Neural crest cell (in vitro differentiated cells): ENCODE results near the gene SCAND1. TPM values are rescaled to one million over a fixed set of nuclear protein-coding genes. Genes with fewer than 3 reads are reported as not detected.
"Not testable (repeated sequence)": the region's sequence is repeated elsewhere in the genome, so short reads cannot be mapped to it uniquely, and the experiment has no call there.

Experiments used
- DNase-seq: peaks from one replicate; pipeline ENCODE4 v3.0.0; 2021; ENCODE audit warnings: low read depth, mixed read lengths, low spot score
- H3K27ac Mint-ChIP-seq: one replicate; pipeline ENCODE4 v1.8.0; 2021; ENCODE audit warnings: mild to moderate bottlenecking, mixed read lengths; ENCODE audit not compliant: unreplicated experiment
- H3K27me3 Mint-ChIP-seq: 2 replicates; pipeline ENCODE4 v1.8.0; 2021; ENCODE audit warnings: low read depth, mild to moderate bottlenecking, mixed read lengths
- H3K36me3 Mint-ChIP-seq: 2 replicates; pipeline ENCODE4 v1.8.0; 2021; ENCODE audit warnings: low read depth, mild to moderate bottlenecking, mixed read lengths
- H3K4me1 Mint-ChIP-seq: 2 replicates; pipeline ENCODE4 v1.8.0; 2021; ENCODE audit warnings: mixed read lengths
- H3K4me3 Mint-ChIP-seq: one replicate; pipeline ENCODE4 v1.8.0; 2021; ENCODE audit warnings: mild to moderate bottlenecking, mixed read lengths
- H3K9me3 Mint-ChIP-seq: 2 replicates; pipeline ENCODE4 v1.8.0; 2021; ENCODE audit warnings: mixed read lengths
- total RNA-seq: library from RNA; stranded (reverse); gene quantifications from 2 replicates; pipeline ENCODE4 v1.2.1, GENCODE V29; 2021
- TF ChIP-seq, protein P1 (sequence below): fragments of 200-600 bp; sonication (generic); conservative IDR thresholded peaks from 2 replicates; pipeline ENCODE4 v1.5.0; 2021; ENCODE audit warnings: antibody characterized with exemption, mild to moderate bottlenecking

SCAND1 gene
- total RNA-seq, 1 donor from 2014 or later: 82.1 TPM

DNA sequence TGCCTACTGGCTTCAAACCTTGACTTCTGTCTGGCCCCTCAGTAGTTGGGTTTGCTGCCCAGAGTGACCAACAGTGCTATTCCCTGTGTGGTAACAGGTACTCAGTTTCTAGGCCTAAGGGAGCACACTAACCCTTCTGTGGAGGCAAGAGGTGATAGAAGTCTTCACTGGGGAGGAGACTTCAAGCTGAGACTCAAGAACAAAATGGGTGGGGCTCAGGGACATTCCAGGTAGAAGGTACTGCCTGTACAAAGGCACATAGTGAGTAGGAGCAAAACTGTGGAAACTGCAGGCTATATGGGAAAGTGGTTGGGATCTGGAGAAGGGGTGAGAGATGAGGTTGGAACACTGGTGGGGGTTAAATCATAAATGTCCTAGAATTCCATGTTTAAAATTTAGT, 2.3 kb upstream of the SCAND1 start:
- peaks cover 2% of the 10 kb centered on the region for H3K9me3 Mint-ChIP-seq
- H3K27ac Mint-ChIP-seq: no peak overlapping the region
- DNase-seq: no peak
- peak overlapping the region; percentile 62 for H3K4me3 Mint-ChIP-seq
- peaks cover 2% of the 10 kb centered on the region for H3K36me3 Mint-ChIP-seq
- peaks cover 21% of the 10 kb centered on the region for H3K4me1 Mint-ChIP-seq
- peaks cover 4% of the 10 kb centered on the region for H3K27me3 Mint-ChIP-seq
- TF ChIP-seq, protein P1, sequence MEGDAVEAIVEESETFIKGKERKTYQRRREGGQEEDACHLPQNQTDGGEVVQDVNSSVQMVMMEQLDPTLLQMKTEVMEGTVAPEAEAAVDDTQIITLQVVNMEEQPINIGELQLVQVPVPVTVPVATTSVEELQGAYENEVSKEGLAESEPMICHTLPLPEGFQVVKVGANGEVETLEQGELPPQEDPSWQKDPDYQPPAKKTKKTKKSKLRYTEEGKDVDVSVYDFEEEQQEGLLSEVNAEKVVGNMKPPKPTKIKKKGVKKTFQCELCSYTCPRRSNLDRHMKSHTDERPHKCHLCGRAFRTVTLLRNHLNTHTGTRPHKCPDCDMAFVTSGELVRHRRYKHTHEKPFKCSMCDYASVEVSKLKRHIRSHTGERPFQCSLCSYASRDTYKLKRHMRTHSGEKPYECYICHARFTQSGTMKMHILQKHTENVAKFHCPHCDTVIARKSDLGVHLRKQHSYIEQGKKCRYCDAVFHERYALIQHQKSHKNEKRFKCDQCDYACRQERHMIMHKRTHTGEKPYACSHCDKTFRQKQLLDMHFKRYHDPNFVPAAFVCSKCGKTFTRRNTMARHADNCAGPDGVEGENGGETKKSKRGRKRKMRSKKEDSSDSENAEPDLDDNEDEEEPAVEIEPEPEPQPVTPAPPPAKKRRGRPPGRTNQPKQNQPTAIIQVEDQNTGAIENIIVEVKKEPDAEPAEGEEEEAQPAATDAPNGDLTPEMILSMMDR: no peak

DNA sequence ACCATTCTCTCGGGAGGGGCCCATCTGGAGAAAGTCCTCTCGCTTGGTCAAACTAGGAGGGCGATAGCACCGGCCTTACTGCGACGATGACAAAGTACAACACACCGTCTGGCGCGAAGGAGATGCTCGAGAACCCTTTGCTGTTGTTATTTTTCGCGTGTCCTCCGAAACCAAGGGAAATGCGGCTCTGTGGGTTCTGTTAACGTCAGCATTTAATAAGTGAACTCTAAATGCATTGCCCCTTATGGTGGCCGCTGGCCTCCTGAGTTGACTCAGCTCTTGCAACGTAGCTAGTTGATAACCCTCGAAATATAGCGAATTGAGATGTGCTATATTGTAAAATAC, 577 bp upstream of the SCAND1 start:
- peak overlapping the region; percentile 100 for H3K27ac Mint-ChIP-seq
- DNase-seq: no peak
- TF ChIP-seq, protein P1: no peak
- peaks cover 3% of the 10 kb centered on the region for H3K36me3 Mint-ChIP-seq
- H3K4me1 Mint-ChIP-seq: peaks cover 21% of the 10 kb centered on the region
- H3K27me3 Mint-ChIP-seq: no peaks in the 10 kb centered on the region
- H3K4me3 Mint-ChIP-seq: peak overlapping the region; percentile 100
- peaks cover 2% of the 10 kb centered on the region for H3K9me3 Mint-ChIP-seq

DNA sequence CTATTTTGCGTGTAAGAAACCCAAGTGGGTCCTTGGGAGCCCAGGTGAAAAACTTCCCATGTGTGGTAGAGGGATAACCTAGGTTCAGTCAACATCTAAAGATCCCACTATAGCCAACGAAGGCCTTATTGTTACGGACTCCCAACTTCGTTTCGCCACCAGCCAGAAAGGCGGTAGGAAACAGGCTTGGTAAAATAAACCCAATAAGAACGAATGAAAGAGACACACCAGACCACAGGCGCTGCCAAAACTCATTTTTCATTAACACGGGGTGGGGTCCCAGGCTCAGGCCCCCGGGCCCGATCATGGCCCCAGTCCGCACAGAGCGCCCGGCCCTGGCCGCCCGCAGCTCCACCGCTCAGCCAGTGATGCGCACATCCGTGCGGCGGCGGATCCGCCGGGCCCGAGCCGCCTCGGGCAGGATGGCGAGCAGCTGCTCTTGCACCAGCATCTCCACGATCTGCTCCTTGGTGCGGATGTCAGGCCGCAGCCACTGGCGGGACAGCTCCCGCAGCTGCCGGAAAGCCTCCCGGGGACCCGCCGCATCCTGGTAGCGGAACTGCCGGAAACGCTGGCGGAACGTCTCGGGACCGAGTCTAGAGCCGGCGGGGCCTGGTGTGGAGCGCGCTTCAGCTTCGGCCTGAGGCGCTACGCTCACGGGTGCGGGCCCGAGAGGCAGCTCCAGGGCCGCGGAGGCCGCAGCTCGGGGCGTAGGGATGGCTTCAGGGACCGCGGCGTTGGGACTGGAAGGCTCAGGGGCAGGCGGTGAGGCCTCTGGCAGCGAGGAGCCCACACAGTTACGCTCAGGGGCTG, 709 bp downstream of the SCAND1 start:
- Mint-ChIP-seq H3K4me3 (peak overlapping the region; percentile 100), H3K9me3 (no peaks in the 10 kb centered on the region), H3K27ac (peak overlapping the region; percentile 99), H3K36me3 (peaks cover 5% of the 10 kb centered on the region), H3K4me1 (peaks cover 21% of the 10 kb centered on the region), H3K27me3 (no peaks in the 10 kb centered on the region)
- DNase-seq: peak; percentile 32
- TF ChIP-seq, protein P1: no peak

DNA sequence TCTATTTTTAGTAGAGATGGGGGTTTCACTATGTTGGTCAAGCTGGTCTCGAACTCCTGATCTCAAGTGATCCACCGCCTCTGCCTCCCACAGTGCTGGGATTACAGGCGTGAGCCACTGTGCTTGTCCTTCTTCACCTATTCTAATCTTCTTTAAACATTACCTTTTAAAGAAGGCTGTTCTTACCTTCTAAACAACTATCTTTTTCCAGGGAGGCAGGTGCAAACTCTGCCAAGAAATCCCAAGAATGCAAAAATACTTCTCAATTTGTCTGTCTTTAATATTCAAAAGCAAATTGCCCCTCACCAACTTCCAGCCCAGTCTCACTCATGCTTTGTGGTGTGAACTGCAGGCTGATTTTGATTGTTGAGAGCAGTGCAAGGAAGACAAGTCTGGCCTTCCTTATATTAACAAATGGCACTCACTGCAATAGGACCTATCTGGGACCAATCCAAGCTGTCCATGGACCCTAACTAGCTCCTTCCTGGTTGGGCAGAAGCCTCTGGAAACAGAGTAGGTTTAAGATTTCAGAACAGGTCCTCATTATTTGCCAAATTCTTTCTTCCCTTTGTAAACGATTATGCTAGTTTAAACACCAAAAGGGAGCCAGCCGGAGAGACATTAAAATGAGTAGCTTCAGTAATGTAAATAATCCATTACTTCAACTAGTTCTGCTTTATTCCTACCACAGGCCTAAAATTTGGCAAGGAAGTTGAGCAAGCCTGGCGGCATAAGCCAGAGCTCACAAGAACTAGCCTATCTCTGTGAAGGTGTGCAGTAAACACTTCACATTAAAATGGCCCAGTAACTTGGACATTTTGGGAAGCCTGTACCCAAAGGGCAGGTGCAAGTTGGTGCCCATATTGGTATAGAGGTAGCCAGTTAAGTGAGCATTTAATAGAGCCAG, 1.6 kb downstream of the SCAND1 start:
- peak overlapping the region; percentile 100 for H3K4me3 Mint-ChIP-seq

DNA sequence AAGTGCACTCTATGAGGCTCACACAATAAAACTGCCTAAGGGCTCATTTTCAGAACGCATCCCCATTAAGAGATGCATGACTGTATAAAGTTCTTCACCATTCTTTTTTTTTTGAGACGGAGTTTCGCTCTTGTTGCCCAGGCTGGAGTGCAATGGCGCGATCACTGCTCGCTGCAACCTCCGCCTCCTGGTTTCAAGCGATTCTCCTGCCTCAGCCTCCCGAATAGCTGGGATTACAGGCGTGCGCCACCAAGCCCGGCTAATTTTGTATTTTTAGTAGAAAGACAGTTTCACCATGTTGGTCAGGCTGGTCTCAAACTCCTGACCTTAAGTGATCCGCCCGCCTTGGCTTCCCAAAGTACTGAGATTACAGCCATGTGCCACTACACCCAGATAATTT, 2.2 kb downstream of the SCAND1 start:
- Mint-ChIP-seq H3K4me1 (peaks cover 21% of the 10 kb centered on the region), H3K4me3 (peak overlapping the region; percentile 100)
- not testable (repeated sequence) for H3K9me3 Mint-ChIP-seq, H3K27me3 Mint-ChIP-seq, H3K36me3 Mint-ChIP-seq, H3K27ac Mint-ChIP-seq, DNase-seq

More for the DNA sequence above, 1.6 kb downstream of the SCAND1 start:
- H3K27me3 Mint-ChIP-seq: no peaks in the 10 kb centered on the region
- TF ChIP-seq, protein P1: no peak
- peak overlapping the region; percentile 97 for H3K27ac Mint-ChIP-seq
- no peaks in the 10 kb centered on the region for H3K9me3 Mint-ChIP-seq
- no peak for DNase-seq
- H3K36me3 Mint-ChIP-seq: peaks cover 5% of the 10 kb centered on the region
- peaks cover 21% of the 10 kb centered on the region for H3K4me1 Mint-ChIP-seq
